Measurements from ENCODE around the gene FOXO3. TPM values are rescaled to one million over a fixed set of nuclear protein-coding genes. Genes with fewer than 3 reads are reported as not detected.

The FOXO3 gene
- polyA plus RNA-seq, 1 of the 3 experiments (the other 2 are of a cell fraction), result 8.1 TPM

- TF ChIP-seq RCOR1 (IDR thresholded peaks at IDR 0.05; ENCODE audit: low read length) (peak; percentile 21; the same call in 1 of the 2 replicates), FOSL2 (IDR thresholded peaks at IDR 0.05; ENCODE audit: borderline replicate concordance, low read depth) (no peak), FOXJ3 (CRISPR knock-in tag; IDR thresholded peaks at IDR 0.05) (no peak), MAX (IDR thresholded peaks at IDR 0.05; ENCODE audit: low read depth) (no peak), TAF1 (IDR thresholded peaks at IDR 0.05; ENCODE audit: borderline replicate concordance, low read depth, low read length) (no peak), CHD2 (IDR thresholded peaks at IDR 0.05; ENCODE audit: low read length, partially characterized antibody) (no peak), IRF3 (IDR thresholded peaks at IDR 0.05; ENCODE audit: low read depth, low read length) (no peak), PBX3 (IDR thresholded peaks at IDR 0.05) (no peak), USF2 (IDR thresholded peaks at IDR 0.05; ENCODE audit: borderline replicate concordance, low read depth, low read length) (no peak), EZH2phosphoT487 (IDR thresholded peaks at IDR 0.05; ENCODE audit: borderline replicate concordance, low read depth) (no peak), RAD21 (IDR thresholded peaks at IDR 0.05; ENCODE audit: low read length) (no peak), GABPA (IDR thresholded peaks at IDR 0.05; ENCODE audit: low read depth) (no peak), RXRA (IDR thresholded peaks at IDR 0.05; ENCODE audit: borderline replicate concordance, low read depth) (no peak), SMC3 (IDR thresholded peaks at IDR 0.05; ENCODE audit: low read depth, low read length) (no peak), MEF2A (IDR thresholded peaks at IDR 0.05; ENCODE audit: borderline replicate concordance, low read depth) (no peak), YY1 (IDR thresholded peaks at IDR 0.05; ENCODE audit: low read depth) (no peak), REST (IDR thresholded peaks at IDR 0.05; ENCODE audit: low read depth, low read length) (no peak), EP300 (IDR thresholded peaks at IDR 0.05; ENCODE audit: borderline replicate concordance in 1 of 2, low read depth in 1 of 2, low read length in 1 of 2) (peak in 1 of 2 experiments; percentile 20; a peak in 1 of 4 replicates), SIN3A (IDR thresholded peaks at IDR 0.05; ENCODE audit: borderline replicate concordance, low read depth, low read length) (no peak), TCF12 (IDR thresholded peaks at IDR 0.05) (no peak), GATA2 (CRISPR knock-in tag; IDR thresholded peaks at IDR 0.05) (peak; percentile 62), RFX5 (IDR thresholded peaks at IDR 0.05; ENCODE audit: low read length) (no peak)
- ChIA-PET POLR2A (interaction anchor here (0.7 kb wide), 1 partner anchor 157 kb away, joined by 3 read pairs; no protein-coding TSS in a partner anchor), CTCF (interaction anchor here (0.9 kb wide), 1 partner anchor 65 kb away, joined by 3 read pairs; no protein-coding TSS in a partner anchor)
- Histone ChIP-seq H3K27me3 (ENCODE audit: insufficient read depth) (no peaks in the 10 kb centered on the region), H3K9me3 (no peaks in the 10 kb centered on the region), H3K27ac (ENCODE audit: low read depth in 2 of 2, low read length in 1 of 2) (no peak overlapping the region), H3K4me2 (no peak overlapping the region), H3K4me1 (ENCODE audit: control insufficient read depth in 1 of 2, insufficient read depth in 2 of 2, low read depth in 1 of 2, low read length in 1 of 2) (peaks cover 0 to 17% of the 10 kb centered on the region in 2 experiments; a peak in 1 of 4 replicates), H3K36me3 (replicated peaks in 1 of 2; ENCODE audit: control insufficient read depth in 1 of 2, insufficient read depth in 2 of 2, low read length in 1 of 2) (no peaks in the 10 kb centered on the region), H3K4me3 (ENCODE audit: low read depth in 2 of 2, low read length in 1 of 2) (no peak overlapping the region), H2AFZ (ENCODE audit: low read depth) (no peak overlapping the region), H3K79me2 (ENCODE audit: insufficient read depth) (no peaks in the 10 kb centered on the region), H3K9me2 (no peaks in the 10 kb centered on the region), H3K9ac (no peak overlapping the region), H4K20me1 (ENCODE audit: insufficient read depth) (no peaks in the 10 kb centered on the region), H3F3A (replicated peaks; ENCODE audit: insufficient read depth) (no peaks in the 10 kb centered on the region)
- 73% methylated on average over 5 of the region's 5 CpGs for WGBS (ENCODE audit: low lambda C conversion rate)
- peak; percentile 56 for DNase-seq
Measured at GRCh38 chr6:108715832-108716231, 155.1 kb downstream of the FOXO3 start.

Data from SK-N-SH (cell line).